ENCODE results near the gene FANCM. TPM values are rescaled to one million over a fixed set of nuclear protein-coding genes. Genes with fewer than 3 reads are reported as not detected.

Gene FANCM, protein sequence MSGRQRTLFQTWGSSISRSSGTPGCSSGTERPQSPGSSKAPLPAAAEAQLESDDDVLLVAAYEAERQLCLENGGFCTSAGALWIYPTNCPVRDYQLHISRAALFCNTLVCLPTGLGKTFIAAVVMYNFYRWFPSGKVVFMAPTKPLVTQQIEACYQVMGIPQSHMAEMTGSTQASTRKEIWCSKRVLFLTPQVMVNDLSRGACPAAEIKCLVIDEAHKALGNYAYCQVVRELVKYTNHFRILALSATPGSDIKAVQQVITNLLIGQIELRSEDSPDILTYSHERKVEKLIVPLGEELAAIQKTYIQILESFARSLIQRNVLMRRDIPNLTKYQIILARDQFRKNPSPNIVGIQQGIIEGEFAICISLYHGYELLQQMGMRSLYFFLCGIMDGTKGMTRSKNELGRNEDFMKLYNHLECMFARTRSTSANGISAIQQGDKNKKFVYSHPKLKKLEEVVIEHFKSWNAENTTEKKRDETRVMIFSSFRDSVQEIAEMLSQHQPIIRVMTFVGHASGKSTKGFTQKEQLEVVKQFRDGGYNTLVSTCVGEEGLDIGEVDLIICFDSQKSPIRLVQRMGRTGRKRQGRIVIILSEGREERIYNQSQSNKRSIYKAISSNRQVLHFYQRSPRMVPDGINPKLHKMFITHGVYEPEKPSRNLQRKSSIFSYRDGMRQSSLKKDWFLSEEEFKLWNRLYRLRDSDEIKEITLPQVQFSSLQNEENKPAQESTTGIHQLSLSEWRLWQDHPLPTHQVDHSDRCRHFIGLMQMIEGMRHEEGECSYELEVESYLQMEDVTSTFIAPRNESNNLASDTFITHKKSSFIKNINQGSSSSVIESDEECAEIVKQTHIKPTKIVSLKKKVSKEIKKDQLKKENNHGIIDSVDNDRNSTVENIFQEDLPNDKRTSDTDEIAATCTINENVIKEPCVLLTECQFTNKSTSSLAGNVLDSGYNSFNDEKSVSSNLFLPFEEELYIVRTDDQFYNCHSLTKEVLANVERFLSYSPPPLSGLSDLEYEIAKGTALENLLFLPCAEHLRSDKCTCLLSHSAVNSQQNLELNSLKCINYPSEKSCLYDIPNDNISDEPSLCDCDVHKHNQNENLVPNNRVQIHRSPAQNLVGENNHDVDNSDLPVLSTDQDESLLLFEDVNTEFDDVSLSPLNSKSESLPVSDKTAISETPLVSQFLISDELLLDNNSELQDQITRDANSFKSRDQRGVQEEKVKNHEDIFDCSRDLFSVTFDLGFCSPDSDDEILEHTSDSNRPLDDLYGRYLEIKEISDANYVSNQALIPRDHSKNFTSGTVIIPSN (N-terminal part only)
- 9.0 and 13.4 TPM in 2 replicates for total RNA-seq

GRCh38 chr14:45135659-45136395, at the start of gene FANCM:
Gene FANCM (plus strand): TSS chr14:45135930. CDS start chr14:45136032, 102 bp downstream.
- DNase-seq (peak; percentile 60), ATAC-seq (ENCODE audit: low read depth) (peak; percentile 45)
- H3K4me1 Mint-ChIP-seq: peaks cover 44% of the 10 kb centered on the region
- peaks cover 13% of the 10 kb centered on the region for H3K36me3 Mint-ChIP-seq (ENCODE audit: low read depth)
- ChIA-PET CTCF (interaction anchor here (0.7 kb wide), 1 partner anchor 105 kb away, joined by 3 read pairs; no protein-coding TSS in a partner anchor), POLR2A (interaction anchor here (1.2 to 4.3 kb wide), 5 partner anchors 51 to 239 kb away, joined by 4 to 36 read pairs (median 17); partner anchors contain the start of genes KLHL28, MIS18BP1, PRPF39 and TOGARAM1)
- no peaks in the 10 kb centered on the region for H3K27me3 Mint-ChIP-seq
- intact Hi-C loops (cut with micrococcal nuclease): no loop called here
- H3K9me3 Mint-ChIP-seq: no peaks in the 10 kb centered on the region
- H3K4me3 Mint-ChIP-seq: peak within 1 kb of the TSS; percentile 97
- no peak for TF ChIP-seq CTCF (IDR thresholded peaks at IDR 0.05)
- peak within 1 kb of the TSS; percentile 99 for H3K27ac Mint-ChIP-seq

- ATAC-seq (ENCODE audit: low read depth) (peak; percentile 52), DNase-seq (no peak)
- ChIA-PET POLR2A (no interaction called here), CTCF (no interaction called here)
- TF ChIP-seq CTCF (IDR thresholded peaks at IDR 0.05): no peak
- peaks cover 60% of the 10 kb centered on the region for H3K4me1 Mint-ChIP-seq
- no peak overlapping the region for H3K27ac Mint-ChIP-seq
- no peaks in the 10 kb centered on the region for H3K9me3 Mint-ChIP-seq
- H3K4me3 Mint-ChIP-seq: no peak overlapping the region
- intact Hi-C loops (cut with micrococcal nuclease): no loop called here
- H3K36me3 Mint-ChIP-seq (ENCODE audit: low read depth): peaks cover 27% of the 10 kb centered on the region
- H3K27me3 Mint-ChIP-seq: no peaks in the 10 kb centered on the region
These were observed 45.9 kb upstream of the FANCM start for GRCh38 chr14:45089813-45090212.

DNA sequence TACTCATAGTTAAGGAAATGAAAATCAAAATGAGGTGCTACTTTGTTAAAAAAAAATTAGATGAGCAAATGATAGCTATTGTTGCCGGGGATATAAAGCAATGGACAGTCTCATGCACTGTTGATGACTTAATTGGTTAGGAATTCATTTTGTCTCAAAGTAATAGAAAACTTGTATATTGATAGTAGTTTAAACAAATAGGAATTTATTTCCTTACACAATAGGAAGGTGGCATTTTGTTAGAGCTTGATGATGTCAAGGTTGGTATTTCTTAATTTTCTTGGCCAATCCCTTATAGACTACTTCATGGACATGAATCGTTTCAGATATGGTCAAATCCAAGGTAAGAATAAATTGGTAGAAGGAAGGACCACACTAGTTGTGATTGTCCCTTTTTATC, 44.0 kb upstream of the FANCM start:
- ChIA-PET POLR2A (no interaction called here), CTCF (no interaction called here)
- no peak for TF ChIP-seq CTCF (IDR thresholded peaks at IDR 0.05)
- no peak overlapping the region for H3K4me3 Mint-ChIP-seq
- no peaks in the 10 kb centered on the region for H3K27me3 Mint-ChIP-seq
- ATAC-seq (ENCODE audit: low read depth) (no peak), DNase-seq (no peak)
- no peak overlapping the region for H3K27ac Mint-ChIP-seq
- intact Hi-C loops (cut with micrococcal nuclease): no loop called here
- H3K9me3 Mint-ChIP-seq: no peaks in the 10 kb centered on the region
- H3K36me3 Mint-ChIP-seq (ENCODE audit: low read depth): peaks cover 35% of the 10 kb centered on the region
- H3K4me1 Mint-ChIP-seq: peaks cover 43% of the 10 kb centered on the region

DNA sequence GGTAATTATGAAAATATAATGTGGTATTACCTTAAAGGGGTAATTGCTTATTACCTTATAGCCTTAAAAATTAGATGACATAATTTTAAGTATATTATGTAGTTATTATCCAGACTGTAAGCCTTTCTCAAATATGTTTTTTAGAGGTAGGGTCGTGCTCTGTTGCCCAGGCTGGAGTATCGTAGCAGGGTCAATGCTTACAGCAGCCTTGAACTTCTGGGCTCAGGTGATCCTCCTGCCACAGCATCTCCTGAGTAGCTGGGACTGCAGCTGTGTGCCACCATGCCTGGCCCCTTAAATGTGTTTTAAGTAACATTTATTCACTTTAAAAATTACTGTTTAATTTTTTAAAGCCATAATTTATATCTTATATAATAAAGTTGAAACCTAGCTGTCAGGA, 41.5 kb upstream of the FANCM start:
- ChIA-PET POLR2A (no interaction called here), CTCF (no interaction called here)
- peaks cover 56% of the 10 kb centered on the region for H3K36me3 Mint-ChIP-seq (ENCODE audit: low read depth)

More for the DNA sequence above, 41.5 kb upstream of the FANCM start:
- no peak for ATAC-seq (ENCODE audit: low read depth)
- H3K4me3 Mint-ChIP-seq: no peak overlapping the region
- H3K9me3 Mint-ChIP-seq: no peaks in the 10 kb centered on the region
- no peak overlapping the region for H3K27ac Mint-ChIP-seq
- no peak for TF ChIP-seq CTCF (IDR thresholded peaks at IDR 0.05)
- DNase-seq: no peak
- no peaks in the 10 kb centered on the region for H3K27me3 Mint-ChIP-seq
- H3K4me1 Mint-ChIP-seq: peaks cover 21% of the 10 kb centered on the region
- intact Hi-C loops (cut with micrococcal nuclease): loop anchor here (2.0 kb wide), 1 partner anchor 21 kb away; no protein-coding TSS in a partner anchor
